K562 (cell line): ENCODE measurements around the gene ZKSCAN1. TPM values are rescaled to one million over a fixed set of nuclear protein-coding genes. Genes with fewer than 3 reads are reported as not detected.

Experiments
- ATF3 ChIP-seq, 2 experiments: fragments of 450-650 bp in 1 of 2; sonication (generic) in 1 of 2; formaldehyde crosslinking in 1 of 2; IDR thresholded peaks in 1 of 2; conservative IDR thresholded peaks in 1 of 2; 2 replicates each; pipeline versions ENCODE4 v1.6.1 to v1.8.1; 2016 to 2023; ENCODE audit warnings: mild to moderate bottlenecking in 2 of 2, moderate library complexity in 2 of 2, inconsistent platforms in 1 of 2, missing genetic modification reagents in 1 of 2
- CBFA2T3 ChIP-seq: fragments of 450-650 bp; IDR thresholded peaks from 2 replicates; pipeline ENCODE4 v1.6.1; 2017
- DLX4 ChIP-seq: fragments of 250-450 bp; sonication (Bioruptor Pico); IDR thresholded peaks from 2 replicates; pipeline ENCODE4 v1.6.1; 2021; ENCODE audit warnings: mild to moderate bottlenecking
- HBP1 ChIP-seq: fragments of 450-650 bp; formaldehyde crosslinking; IDR thresholded peaks from 2 replicates; pipeline ENCODE4 v1.4.0; 2022; ENCODE audit warnings: missing genetic modification characterization
- MCM2 ChIP-seq: fragments of 450-650 bp; IDR thresholded peaks from 2 replicates; pipeline ENCODE4 v1.6.1; 2017; ENCODE audit warnings: low read depth, mild to moderate bottlenecking
- NBN ChIP-seq: fragments of 450-650 bp; IDR thresholded peaks from 2 replicates; pipeline ENCODE4 v1.6.1; 2016; ENCODE audit warnings: low read depth, mild to moderate bottlenecking
- NFIX ChIP-seq: fragments of 250-450 bp; sonication (Bioruptor Pico); IDR thresholded peaks from 2 replicates; pipeline ENCODE4 v1.4.0; 2020; ENCODE audit warnings: low read depth, mild to moderate bottlenecking, moderate library complexity
- PHB2 ChIP-seq: fragments of 450-650 bp; IDR thresholded peaks from 2 replicates; pipeline ENCODE4 v1.6.1; 2017; ENCODE audit warnings: low read depth
- SIN3B ChIP-seq: fragments of 450-650 bp; IDR thresholded peaks from 2 replicates; pipeline ENCODE4 v1.6.1; 2017; ENCODE audit warnings: low read depth, mild to moderate bottlenecking, moderate library complexity
- SNAPC5 ChIP-seq: fragments of 250-450 bp; sonication (Bioruptor Pico); IDR thresholded peaks from 2 replicates; pipeline ENCODE4 v1.8.0; 2021; ENCODE audit warnings: moderate library complexity, mild to moderate bottlenecking, inconsistent platforms
- SRSF3 ChIP-seq: fragments of 200-400 bp; formaldehyde crosslinking; IDR thresholded peaks from 2 replicates; pipeline ENCODE4 v1.6.1; 2016; ENCODE audit warnings: mild to moderate bottlenecking, low read length, moderate library complexity; ENCODE audit not compliant: insufficient read depth
- TAF1 ChIP-seq: IDR thresholded peaks from 2 replicates; pipeline ENCODE4 v1.6.1; 2011; ENCODE audit warnings: mild to moderate bottlenecking, low read length, moderate library complexity; ENCODE audit not compliant: insufficient read depth, control insufficient read depth, severe bottlenecking; ENCODE audit errors: extremely low read depth
- TGIF2 ChIP-seq: sonication (generic); formaldehyde crosslinking; IDR thresholded peaks from 2 replicates; pipeline ENCODE4 v1.8.1; 2022; ENCODE audit warnings: mild to moderate bottlenecking, missing genetic modification reagents, moderate library complexity
- THRA ChIP-seq: fragments of 450-650 bp; IDR thresholded peaks from 2 replicates; pipeline ENCODE4 v1.6.1; 2017; ENCODE audit warnings: mild to moderate bottlenecking, moderate library complexity
- ZBTB12 ChIP-seq: fragments of 250-450 bp; sonication (Bioruptor Pico); IDR thresholded peaks from 2 replicates; pipeline ENCODE4 v1.4.0; 2020
- ZMIZ1 ChIP-seq, 2 experiments: fragments of 150-350 bp in 1 of 2; IDR thresholded peaks; 2 replicates each; pipeline ENCODE4 v1.6.1; 2012 to 2016; ENCODE audit warnings: low read depth in 2 of 2, low read length in 2 of 2, mild to moderate bottlenecking in 1 of 2, moderate library complexity in 1 of 2
- ZNF121 ChIP-seq: sonication (generic); formaldehyde crosslinking; conservative IDR thresholded peaks from 2 replicates; pipeline ENCODE4 v1.8.0; 2022; ENCODE audit warnings: missing genetic modification reagents
- ZNF134 ChIP-seq: fragments of 250-450 bp; sonication (Bioruptor Pico); conservative IDR thresholded peaks from 2 replicates; pipeline ENCODE4 v1.4.0; 2020
- ZNF668 ChIP-seq: fragments of 250-450 bp; sonication (Bioruptor Pico); IDR thresholded peaks from 2 replicates; pipeline ENCODE4 v1.8.0; 2022; ENCODE audit warnings: mild to moderate bottlenecking, inconsistent platforms
- polyA plus RNA-seq, 8 experiments: library from polyadenylated mRNA; depleted of rRNA in 4 of 8; stranded (reverse) in 5 of 8; unstranded in 3 of 8; fragments of >200 nt; fragmentation: Nextera tagmentation in 2 of 8; fragmentation: Illumina TruSeq in 1 of 8; extraction: Ambion mirVana in 2 of 8; extraction: Trizol in 1 of 8; gene quantifications; 2 replicates each; pipeline versions ENCODE4 v1.2.1 to v1.2.3, GENCODE V29; 2011 to 2014; ENCODE audit warnings: inconsistent platforms in 1 of 8, missing spikeins in 1 of 8
- total RNA-seq, 7 experiments: library from RNA; depleted of rRNA in 6 of 7; stranded (reverse); fragments of >200 nt in 6 of 7; fragmentation: Illumina TruSeq in 2 of 7; extraction: Trizol in 2 of 7; gene quantifications; 2 replicates each; pipeline versions ENCODE4 v1.2.1 to v1.2.3, GENCODE V29; 2011 to 2021; ENCODE audit warnings: low replicate concordance in 1 of 7

Gene ZKSCAN1
- total and polyA plus RNA-seq, 9 of the 15 experiments (the other 6 are each of a cell fraction or from before 2014, with no cell fraction given), result 5.3 to 43.0 (median 23.2) TPM

- TF ChIP-seq ZMIZ1 (IDR thresholded peaks at IDR 0.05; ENCODE audit: low read depth in 2 of 2, low read length in 2 of 2) (peak; percentile 73 to 75; a peak in 3 of 4 replicates), THRA (no peak), SIN3B (peak; percentile 95), PHB2 (no peak), ZNF134 (CRISPR knock-in tag) (no peak), ATF3 (IDR thresholded peaks at IDR 0.05) (peak; percentile 64), ATF3 (CRISPR knock-in tag; conservative IDR thresholded peaks at IDR 0.05) (peak; percentile 95), TGIF2 (peak; percentile 60; the same call in 1 of the 2 replicates), ZNF668 (no peak), SNAPC5 (CRISPR knock-in tag) (no peak), DLX4 (CRISPR knock-in tag) (no peak), TAF1 (peak; percentile 82), ZNF121 (CRISPR knock-in tag) (no peak), HBP1 (CRISPR knock-in tag) (no peak), NFIX (CRISPR knock-in tag) (no peak), SRSF3 (no peak), CBFA2T3 (no peak; the same call in 1 of the 2 replicates), MCM2 (no peak), ZBTB12 (CRISPR knock-in tag) (peak; percentile 70), NBN (peak; percentile 95)
Measured at GRCh38 chr7:100081535-100082102, 66.2 kb downstream of the ZKSCAN1 start, which contains the start of gene ZNF3 (continued).
